HepG2 (cell line): Measurements from ENCODE around the gene NAV2. TPM values are rescaled to one million over a fixed set of nuclear protein-coding genes. Genes with fewer than 3 reads are reported as not detected.

ENCODE experiments used
- CC2D1A ChIP-seq: sonication (generic); formaldehyde crosslinking; IDR thresholded peaks from 2 replicates; pipeline ENCODE4 v1.8.1; 2023; ENCODE audit warnings: mild to moderate bottlenecking, missing genetic modification reagents
- CHD2 ChIP-seq: IDR thresholded peaks from 2 replicates; pipeline ENCODE4 v1.6.1; 2011; ENCODE audit warnings: low read depth, low read length, improper control_type of control experiment
- CREM ChIP-seq, 2 experiments: sonication (generic) in 1 of 2; formaldehyde crosslinking in 1 of 2; IDR thresholded peaks; 2 replicates each; pipeline versions ENCODE4 v1.4.0 to v1.6.1; 2016 to 2020; ENCODE audit warnings: antibody characterized with exemption in 1 of 2, mild to moderate bottlenecking in 1 of 2, missing genetic modification reagents in 1 of 2
- KLF16 ChIP-seq, 2 experiments: sonication (generic) in 1 of 2; formaldehyde crosslinking in 1 of 2; IDR thresholded peaks; 2 replicates each; pipeline versions ENCODE4 v1.6.1 to v1.8.0; 2016 to 2023; ENCODE audit warnings: missing genetic modification reagents in 2 of 2, missing compliant biosample characterization in 1 of 2
- KMT2A ChIP-seq: sonication (generic); formaldehyde crosslinking; IDR thresholded peaks from 2 replicates; pipeline ENCODE4 v1.4.0; 2020; ENCODE audit warnings: missing genetic modification reagents
- MEF2D ChIP-seq: sonication (generic); formaldehyde crosslinking; IDR thresholded peaks from 2 replicates; pipeline ENCODE4 v1.5.1; 2020; ENCODE audit warnings: mild to moderate bottlenecking, missing genetic modification reagents
- MNT ChIP-seq: fragments of 450-650 bp; IDR thresholded peaks from 2 replicates; pipeline ENCODE4 v1.6.1; 2016
- NFKBIZ ChIP-seq: IDR thresholded peaks from 2 replicates; pipeline ENCODE4 v1.6.1; 2018; ENCODE audit warnings: missing genetic modification reagents, missing compliant biosample characterization
- USF2 ChIP-seq, 2 experiments: sonication (generic) in 1 of 2; formaldehyde crosslinking in 1 of 2; IDR thresholded peaks; 2 replicates each; pipeline versions ENCODE4 v1.5.1 to v1.6.1; 2011 to 2020; ENCODE audit warnings: borderline replicate concordance in 1 of 2, low read depth in 1 of 2, low read length in 1 of 2, mild to moderate bottlenecking in 1 of 2, missing genetic modification reagents in 1 of 2, moderate library complexity in 1 of 2
- XBP1 ChIP-seq: sonication (generic); formaldehyde crosslinking; IDR thresholded peaks from 2 replicates; pipeline ENCODE4 v1.5.0; 2020; ENCODE audit warnings: missing genetic modification reagents
- ZFP90 ChIP-seq: sonication (generic); formaldehyde crosslinking; IDR thresholded peaks from 2 replicates; pipeline ENCODE4 v1.8.0; 2022; ENCODE audit warnings: missing genetic modification reagents, mild to moderate bottlenecking, inconsistent platforms, borderline replicate concordance
- ZNF318 ChIP-seq: sonication (generic); formaldehyde crosslinking; IDR thresholded peaks from 2 replicates; pipeline ENCODE4 v1.4.0; 2020; ENCODE audit warnings: mild to moderate bottlenecking, missing genetic modification reagents
- ZNF362 ChIP-seq: sonication (generic); formaldehyde crosslinking; IDR thresholded peaks from 2 replicates; pipeline ENCODE4 v1.4.0; 2020; ENCODE audit warnings: missing genetic modification reagents, mild to moderate bottlenecking, borderline replicate concordance
- ZNF784 ChIP-seq: sonication (generic); formaldehyde crosslinking; IDR thresholded peaks from 2 replicates; pipeline ENCODE4 v1.5.1; 2020; ENCODE audit warnings: missing genetic modification reagents, mild to moderate bottlenecking, borderline replicate concordance
- polyA plus RNA-seq, 8 experiments: library from polyadenylated mRNA; depleted of rRNA in 3 of 8; stranded (reverse) in 7 of 8; unstranded in 1 of 8; fragments of >200 nt; fragmentation: Illumina TruSeq in 4 of 8; extraction: Trizol in 4 of 8; gene quantifications; 2 replicates each; pipeline versions ENCODE4 v1.2.1 to v1.2.3, GENCODE V29; 2011 to 2016; ENCODE audit warnings: low read depth in 4 of 8, missing spikeins in 1 of 8, mixed read lengths in 1 of 8; ENCODE audit not compliant: insufficient read depth in 1 of 8
- total RNA-seq, 5 experiments: library from RNA; depleted of rRNA; stranded (reverse); fragments of >200 nt; fragmentation: Illumina TruSeq; extraction: Trizol; gene quantifications; 2 replicates each; pipeline ENCODE4 v1.2.3, GENCODE V29; 2016; ENCODE audit warnings: low read depth in 1 of 5

The NAV2 gene
- total and polyA plus RNA-seq, 2 of the 13 experiments (the other 11 are each of a cell fraction or from before 2014, with no cell fraction given), result 9.3 to 34.6 TPM

GRCh38 chr11:20011307-20011951, 298.8 kb downstream of the NAV2 start (continued):
- TF ChIP-seq ZNF362, result no peak; the same call in 1 of the 2 replicates
- no peak for TF ChIP-seq ZNF318 (CRISPR knock-in tag)
- no peak for TF ChIP-seq MNT
- peak; percentile 82 for TF ChIP-seq CREM (IDR thresholded peaks at IDR 0.05)
- no peak for TF ChIP-seq CREM (CRISPR knock-in tag; IDR thresholded peaks at IDR 0.05)
- no peak for TF ChIP-seq MEF2D (CRISPR knock-in tag)
- peak in 1 of 2 experiments; percentile 81; a peak in 1 of 4 replicates for TF ChIP-seq KLF16 (CRISPR knock-in tag; IDR thresholded peaks at IDR 0.05)
- no peak for TF ChIP-seq CC2D1A (CRISPR knock-in tag)
- TF ChIP-seq USF2 (IDR thresholded peaks at IDR 0.05; ENCODE audit: low read depth, low read length), result no peak
- no peak for TF ChIP-seq USF2 (CRISPR knock-in tag; IDR thresholded peaks at IDR 0.05; ENCODE audit: borderline replicate concordance)
- no peak for TF ChIP-seq XBP1 (CRISPR knock-in tag)
- no peak for TF ChIP-seq ZNF784 (CRISPR knock-in tag)
- no peak for TF ChIP-seq ZFP90 (CRISPR knock-in tag)
- TF ChIP-seq CHD2, result no peak
- TF ChIP-seq KMT2A (CRISPR knock-in tag), result no peak
- no peak for TF ChIP-seq NFKBIZ
